ENCODE measurements around the gene HOXC6. TPM values are rescaled to one million over a fixed set of nuclear protein-coding genes. Genes with fewer than 3 reads are reported as not detected.

Gene HOXC6
- total RNA-seq, 2 donors from 2014 or later = 23.5 to 31.1 TPM

DNA sequence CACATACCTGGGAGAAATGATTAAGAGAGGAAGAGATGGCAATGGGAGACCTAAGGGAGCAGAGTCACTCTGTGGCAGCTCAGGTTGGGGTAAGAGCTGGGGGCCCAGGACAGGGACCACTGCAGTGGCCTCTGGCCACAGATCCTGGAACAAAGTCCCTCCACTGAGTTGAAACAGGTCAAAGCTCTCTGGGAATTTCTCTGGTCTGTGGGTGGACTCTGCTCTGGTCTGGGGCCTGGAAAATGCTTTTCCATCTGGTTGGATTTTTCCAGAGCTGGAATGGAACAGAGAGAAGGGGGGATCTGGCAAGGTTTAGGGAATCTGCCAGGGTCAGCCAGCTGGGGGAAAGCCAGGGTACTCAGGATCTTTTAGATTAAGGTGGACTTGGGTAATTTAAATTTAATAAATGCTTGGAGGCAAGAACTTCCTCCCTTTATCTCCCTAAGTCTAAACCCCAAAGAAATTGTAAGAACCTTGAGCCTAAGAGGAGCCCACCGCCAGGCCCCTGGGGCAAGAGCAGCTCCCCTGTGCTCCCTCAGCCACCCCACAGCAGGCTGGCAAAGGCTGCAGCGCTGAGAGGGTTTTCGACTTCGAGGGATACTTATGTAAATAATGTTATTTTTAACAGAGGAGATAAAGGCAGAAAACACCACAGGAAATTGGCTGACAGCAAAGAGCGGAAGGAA is 39.6 kb upstream of the HOXC6 start:
- intact Hi-C loops (cut with DNase I) = loop anchor here in 1 of 2 donors (10.0 kb wide), 1 partner anchor 386 kb away; no protein-coding TSS in a partner anchor
- DNase-seq (ENCODE audit: low spot score) = no peak

DNA sequence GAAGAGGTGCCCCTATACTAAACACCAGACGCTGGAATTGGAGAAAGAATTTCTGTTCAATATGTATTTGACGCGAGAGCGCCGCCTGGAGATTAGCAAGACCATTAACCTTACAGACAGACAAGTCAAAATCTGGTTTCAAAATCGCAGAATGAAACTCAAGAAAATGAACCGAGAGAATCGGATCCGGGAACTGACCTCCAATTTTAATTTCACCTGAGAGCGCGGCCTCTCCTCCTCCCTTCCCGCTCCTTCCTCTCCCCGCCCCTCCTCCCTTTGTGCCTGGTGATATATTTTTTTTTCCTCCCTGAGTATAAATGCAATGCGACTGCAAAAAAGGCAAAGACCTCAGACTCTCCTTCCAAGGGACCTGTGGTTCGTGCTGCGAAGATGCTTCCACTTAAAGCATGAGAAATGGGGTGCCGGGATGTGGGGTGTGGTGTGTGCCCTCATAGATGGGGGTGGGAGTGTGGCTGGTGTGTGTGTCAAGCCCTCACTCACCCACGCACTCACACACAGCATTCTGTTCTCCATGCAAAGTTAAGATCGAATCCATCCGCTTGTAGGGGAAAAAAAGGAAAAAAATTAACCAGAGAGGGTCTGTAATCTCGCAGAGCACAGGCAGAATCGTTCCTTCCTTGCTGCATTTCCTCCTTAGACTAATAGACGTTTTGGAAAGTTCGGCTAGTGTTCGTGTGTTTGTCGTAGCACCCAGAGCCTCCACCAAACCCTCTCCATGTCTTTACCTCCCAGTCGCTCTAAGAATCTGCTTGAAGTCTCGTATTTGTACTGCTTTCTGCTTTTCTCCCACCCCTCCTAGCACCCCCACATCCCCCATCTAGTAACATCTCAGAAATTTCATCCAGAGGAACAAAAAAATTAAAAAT is 38.8 kb upstream of the HOXC6 start:
- intact Hi-C loops (cut with DNase I) = loop anchor here in 1 of 2 donors (5.0 to 10.0 kb wide), 2 partner anchors 38 to 385 kb away; partner anchors contain the start of gene HOXC6
- no peak for DNase-seq (ENCODE audit: low spot score)

DNA sequence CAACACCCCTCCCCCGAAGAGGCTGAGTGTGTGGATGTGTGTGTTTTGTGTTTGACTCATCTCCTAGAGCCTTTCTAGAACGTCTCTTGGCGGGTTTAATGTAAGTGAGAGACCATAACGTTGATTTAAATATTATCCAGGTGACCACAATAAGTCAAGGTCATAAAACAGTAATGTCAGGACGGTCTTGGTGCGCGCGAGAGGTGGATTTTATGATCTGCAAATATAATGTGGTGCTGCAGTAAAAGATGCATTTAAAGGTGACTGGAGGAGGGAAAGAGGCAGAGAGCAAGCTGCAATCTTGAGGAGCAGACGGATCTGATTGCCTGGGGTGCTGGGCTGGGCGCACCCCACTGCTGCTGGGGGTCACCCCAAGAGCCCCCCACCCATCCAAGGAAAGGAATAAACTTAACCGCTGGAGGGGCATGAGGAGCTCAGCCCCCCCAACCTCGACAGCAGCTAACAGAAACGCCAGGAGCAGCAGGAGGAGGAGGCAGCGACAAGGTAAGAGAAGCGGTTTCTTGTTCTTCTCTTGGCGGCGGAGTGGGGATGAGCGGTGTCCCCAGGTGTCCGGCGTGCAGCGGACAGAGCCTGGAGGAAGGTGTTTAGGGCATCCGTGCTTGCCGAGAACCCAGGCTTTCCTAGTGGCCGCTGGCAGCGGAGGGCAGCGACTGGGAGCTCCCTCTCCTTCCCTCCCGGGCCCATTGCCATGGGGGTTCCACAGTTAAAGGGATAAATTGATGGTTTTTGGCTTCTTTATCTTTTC is 37.7 kb upstream of the HOXC6 start:
- intact Hi-C loops (cut with DNase I) = loop anchor here in 1 of 2 donors (5.0 kb wide), 1 partner anchor 37 kb away; the partner anchor contains the start of gene HOXC6
- no peak for DNase-seq (ENCODE audit: low spot score)

DNA sequence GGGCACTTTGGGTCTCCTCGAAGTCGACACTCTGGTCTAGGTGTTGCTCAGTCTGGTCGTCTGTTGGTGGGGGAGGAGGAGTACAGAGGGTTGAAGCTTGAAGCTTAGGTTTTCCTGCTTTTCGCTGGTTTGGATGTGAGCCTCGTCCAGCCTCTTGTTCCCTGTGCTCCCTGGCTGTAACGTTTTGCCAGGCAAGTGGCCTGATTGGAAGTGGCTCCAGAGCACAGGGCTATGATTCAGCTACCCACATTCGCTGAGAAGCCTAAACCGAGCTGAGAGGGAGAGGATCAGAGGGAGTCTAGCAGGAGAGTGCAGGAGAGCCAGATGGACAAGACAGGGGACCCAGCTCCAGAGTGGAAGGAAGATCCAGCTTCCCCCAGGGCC is 37.2 kb upstream of the HOXC6 start:
- intact Hi-C loops (cut with DNase I) = loop anchor here in 1 of 2 donors (5.0 kb wide), 1 partner anchor 36 kb away; the partner anchor contains the start of gene HOXC6
- DNase-seq (ENCODE audit: low spot score) = peak; percentile 91

DNA sequence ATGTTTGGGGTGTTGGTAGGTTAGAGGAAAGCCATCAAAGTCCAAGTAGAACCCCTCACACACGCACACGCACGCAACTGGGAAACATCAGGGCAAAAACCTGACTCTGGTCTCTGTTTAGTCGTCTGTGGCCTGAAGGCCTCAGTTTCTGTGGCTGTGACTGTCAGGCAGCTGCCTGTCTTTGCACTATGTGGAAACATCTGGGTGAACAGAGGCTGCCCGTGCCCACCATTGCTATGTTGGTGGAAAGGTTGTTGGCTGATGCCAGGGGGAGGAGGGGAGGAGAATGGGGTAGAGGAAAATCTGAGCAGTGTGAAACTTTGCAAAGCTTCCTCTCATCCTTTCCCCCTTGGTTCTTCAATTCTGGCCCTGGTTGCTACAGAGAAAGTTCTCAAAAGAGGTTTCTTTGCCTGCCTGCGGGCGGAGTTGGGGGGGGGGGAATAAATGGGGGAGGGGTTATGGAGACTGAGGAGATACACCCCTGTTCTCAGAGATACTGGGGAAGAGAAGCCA is 35.8 kb upstream of the HOXC6 start:
- intact Hi-C loops (cut with DNase I) = loop anchor here in 1 of 2 donors (5.0 kb wide), 1 partner anchor 35 kb away; the partner anchor contains the start of gene HOXC6
- no peak for DNase-seq (ENCODE audit: low spot score)

DNA sequence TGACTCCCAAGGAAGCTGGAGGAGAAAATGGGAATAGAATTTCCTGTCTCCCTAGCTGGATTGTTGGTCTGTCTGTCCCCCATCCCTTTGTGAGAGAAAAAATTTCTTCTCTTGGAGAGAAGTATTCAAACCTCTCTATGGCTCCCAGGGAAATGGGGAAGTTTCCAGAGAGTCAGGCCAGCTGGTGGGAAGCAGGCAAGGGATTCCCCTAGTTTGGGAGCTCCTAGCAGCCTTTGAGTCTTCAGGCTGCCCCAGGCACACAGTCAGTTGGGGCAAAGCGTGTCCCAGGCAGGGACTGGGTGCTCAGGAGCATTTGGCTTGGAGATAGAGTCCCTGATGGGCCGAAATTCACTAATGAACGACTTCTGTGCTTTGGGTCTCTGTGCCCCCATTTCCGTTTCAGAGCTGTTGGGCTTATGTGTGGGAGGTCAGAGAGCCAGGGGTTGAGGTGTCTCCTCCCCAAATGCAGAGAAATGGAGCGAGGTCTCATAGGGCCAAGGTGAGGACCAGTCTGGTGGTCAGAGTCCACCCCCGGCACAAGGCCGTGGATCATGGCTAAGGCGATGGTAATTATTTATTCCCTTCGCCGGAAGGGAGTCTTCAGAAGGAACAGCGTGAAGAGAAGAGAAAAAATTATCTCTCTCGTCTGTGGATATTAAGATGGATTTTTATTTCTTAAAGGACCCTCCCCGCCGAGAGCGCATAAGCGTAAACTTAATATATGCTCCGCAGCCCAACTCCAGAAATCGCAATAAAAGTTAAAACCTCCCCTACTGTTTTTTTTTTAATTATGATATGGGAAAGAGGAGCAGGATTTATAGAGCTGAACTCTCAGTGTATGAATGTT is 34.9 kb upstream of the HOXC6 start:
- intact Hi-C loops (cut with DNase I) = loop anchor here in 1 of 2 donors (5.0 kb wide), 1 partner anchor 34 kb away; the partner anchor contains the start of gene HOXC6
- no peak for DNase-seq (ENCODE audit: low spot score)

DNA sequence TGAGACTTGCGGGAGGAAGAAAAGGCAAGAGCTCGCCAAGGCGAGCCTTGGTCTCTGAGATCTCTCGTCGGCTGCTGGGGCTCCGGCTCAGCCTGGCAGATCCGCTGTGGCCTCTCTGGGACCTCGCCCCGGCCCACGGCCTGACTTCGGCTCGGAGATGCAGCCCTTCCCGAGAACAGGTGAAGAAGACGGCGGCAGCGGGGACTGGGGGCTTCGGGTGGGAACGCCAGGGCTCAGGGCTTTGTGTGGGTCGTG is 34.3 kb upstream of the HOXC6 start:
- intact Hi-C loops (cut with DNase I) = loop anchor here in 1 of 2 donors (5.0 kb wide), 1 partner anchor 33 kb away; the partner anchor contains the start of gene HOXC6

DNA sequence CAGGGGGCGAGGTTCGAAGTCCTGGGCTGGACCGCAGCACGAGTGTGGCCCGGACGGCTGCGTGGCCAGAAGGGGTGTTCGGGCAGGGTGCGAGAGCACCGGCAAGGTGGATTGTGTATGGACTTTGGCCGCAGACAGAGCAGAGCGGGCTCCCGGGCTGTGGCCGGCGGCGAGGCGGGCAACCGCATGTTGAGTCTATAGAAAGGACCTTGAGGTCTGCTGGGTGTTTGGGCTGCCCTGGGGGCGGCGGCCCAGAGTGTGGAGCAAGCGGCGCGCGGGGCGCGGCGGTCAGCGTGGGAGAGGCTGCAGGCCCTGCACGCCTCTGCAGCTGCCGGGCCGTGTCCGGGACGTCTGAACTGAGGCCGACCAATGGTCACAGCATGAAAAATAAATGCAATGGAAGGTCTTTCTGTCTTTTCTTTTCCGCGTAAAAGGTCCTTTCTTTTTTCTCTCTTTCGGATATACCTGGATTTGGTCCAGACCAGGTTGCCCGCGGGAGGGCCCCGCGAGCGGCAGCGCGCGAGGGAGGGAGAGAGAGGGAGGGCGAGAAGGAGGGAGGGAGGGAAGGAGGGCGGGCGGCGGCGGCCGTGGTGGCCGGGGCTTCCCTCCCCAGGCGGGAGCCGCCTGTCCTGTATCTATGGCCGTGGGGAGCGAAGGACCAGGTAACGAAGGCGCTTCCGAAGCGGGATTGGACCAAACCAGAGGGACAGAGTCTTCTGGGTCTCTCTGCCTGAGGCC is 33.8 kb upstream of the HOXC6 start:
- DNase-seq (ENCODE audit: low spot score) = no peak
- intact Hi-C loops (cut with DNase I) = loop anchor here in 1 of 2 donors (5.0 kb wide), 1 partner anchor 33 kb away; the partner anchor contains the start of gene HOXC6

More for the DNA sequence above, 34.3 kb upstream of the HOXC6 start:
- DNase-seq (ENCODE audit: low spot score) = no peak

DNA sequence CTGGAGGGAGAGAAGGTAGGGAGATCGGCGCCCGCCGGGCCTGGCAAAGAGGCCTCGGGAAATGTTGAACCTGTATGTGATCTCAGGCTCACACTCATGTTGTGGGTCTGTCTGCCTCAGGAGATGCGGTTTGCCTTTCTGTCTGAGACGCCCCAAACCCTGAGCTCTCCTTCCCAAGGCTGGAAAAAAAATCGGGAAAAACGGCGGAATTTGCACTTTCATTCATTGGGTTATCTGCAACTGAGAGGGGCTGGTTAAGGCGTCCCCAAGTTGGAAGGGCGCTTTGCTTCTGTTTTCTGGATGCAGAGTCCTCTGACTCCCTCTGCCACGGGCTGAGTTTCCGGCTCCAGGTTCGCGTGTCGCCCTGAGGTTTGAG is 33.2 kb upstream of the HOXC6 start:
- no peak for DNase-seq (ENCODE audit: low spot score)
- intact Hi-C loops (cut with DNase I) = no loop called here

DNA sequence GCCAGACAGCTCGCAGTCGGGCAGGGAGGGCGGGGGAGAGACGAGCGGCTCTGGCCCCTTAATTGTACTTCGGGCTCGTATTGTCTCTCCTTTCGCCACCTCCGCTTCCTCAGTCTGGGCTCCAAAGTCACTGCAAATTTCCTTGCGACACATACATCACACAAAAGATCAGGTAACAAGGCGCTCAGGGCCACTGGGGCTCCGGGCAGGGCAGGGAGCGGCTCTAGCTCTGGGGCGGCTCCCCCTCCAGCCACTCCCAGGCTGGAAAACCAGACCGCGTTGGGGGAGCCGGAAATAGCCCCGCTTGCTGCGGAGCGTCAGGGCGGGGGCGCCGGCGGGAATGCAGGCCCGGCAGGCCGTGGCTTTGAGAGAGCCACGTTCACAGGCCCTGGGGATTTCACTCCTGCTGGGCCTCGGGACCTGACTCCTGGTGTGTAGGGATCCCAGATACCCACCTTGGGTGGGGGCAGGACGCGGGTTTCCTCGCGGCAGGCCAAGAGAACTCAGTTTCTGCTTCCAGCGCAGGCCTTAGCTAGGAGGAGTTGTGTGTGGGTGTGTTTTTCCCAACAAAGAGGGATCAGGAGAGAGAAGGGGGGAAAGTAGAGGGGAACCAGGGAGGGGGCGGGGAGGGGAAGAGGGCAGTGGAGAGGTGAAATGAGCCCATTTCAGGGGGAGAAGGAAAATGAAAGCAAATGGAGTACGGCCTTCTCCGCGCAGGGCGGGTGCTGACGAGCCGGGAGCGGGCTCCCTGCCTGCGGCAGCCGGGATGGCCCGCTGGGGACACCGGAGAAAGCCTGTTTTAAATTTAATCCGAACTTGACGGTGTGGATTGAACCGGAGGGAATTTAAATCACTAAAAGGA is 32.6 kb upstream of the HOXC6 start:
- intact Hi-C loops (cut with DNase I) = no loop called here
- DNase-seq (ENCODE audit: low spot score) = peak; percentile 93

DNA sequence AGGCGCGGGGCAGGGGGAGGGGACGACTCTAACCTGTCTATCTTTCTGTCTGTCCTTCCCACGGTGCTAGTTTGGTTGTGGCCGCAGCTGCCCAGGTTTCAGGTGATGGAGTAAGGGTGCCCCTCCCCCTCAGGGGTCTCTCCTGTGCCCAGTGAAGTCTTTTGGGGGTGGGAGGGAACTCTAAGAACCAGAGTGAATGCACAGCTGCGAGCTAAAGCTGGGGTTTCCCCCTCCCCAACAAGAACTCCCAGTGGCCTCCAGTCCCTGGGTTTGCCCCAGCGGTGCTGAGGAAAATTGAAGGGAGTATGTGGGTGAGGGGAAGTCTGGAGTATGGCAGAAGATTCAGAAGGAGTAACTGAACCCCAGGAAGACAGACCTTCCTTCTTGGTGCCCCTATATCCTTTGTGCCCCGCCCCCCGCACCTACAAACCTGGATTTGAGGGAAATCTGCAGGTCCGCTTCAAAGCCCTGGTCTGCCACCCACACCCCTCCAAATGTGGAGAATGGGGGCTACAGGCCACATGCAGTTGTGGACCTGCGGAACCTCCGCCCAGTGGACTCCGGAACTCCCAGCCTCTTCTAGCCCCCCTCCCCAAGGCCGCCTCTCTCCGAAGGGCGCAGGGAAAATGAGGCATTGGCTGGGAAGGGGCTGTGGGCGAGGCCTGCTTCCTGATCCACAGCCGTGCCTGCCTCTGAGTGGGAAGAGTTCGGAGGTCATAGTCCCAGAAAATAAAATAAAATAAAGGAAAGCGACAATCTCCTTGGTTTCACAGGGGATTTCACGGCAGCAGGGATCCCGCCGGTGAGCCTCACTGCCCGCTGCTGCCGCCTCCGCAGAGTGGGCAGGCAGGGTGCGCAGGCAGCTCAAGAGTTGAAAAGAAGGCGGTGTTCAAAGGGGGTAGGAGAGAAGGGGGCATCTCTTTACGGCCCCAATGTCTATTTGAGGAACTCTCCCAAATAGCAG is 31.7 kb upstream of the HOXC6 start:
- DNase-seq (ENCODE audit: low spot score) = no peak
- intact Hi-C loops (cut with DNase I) = no loop called here

DNA sequence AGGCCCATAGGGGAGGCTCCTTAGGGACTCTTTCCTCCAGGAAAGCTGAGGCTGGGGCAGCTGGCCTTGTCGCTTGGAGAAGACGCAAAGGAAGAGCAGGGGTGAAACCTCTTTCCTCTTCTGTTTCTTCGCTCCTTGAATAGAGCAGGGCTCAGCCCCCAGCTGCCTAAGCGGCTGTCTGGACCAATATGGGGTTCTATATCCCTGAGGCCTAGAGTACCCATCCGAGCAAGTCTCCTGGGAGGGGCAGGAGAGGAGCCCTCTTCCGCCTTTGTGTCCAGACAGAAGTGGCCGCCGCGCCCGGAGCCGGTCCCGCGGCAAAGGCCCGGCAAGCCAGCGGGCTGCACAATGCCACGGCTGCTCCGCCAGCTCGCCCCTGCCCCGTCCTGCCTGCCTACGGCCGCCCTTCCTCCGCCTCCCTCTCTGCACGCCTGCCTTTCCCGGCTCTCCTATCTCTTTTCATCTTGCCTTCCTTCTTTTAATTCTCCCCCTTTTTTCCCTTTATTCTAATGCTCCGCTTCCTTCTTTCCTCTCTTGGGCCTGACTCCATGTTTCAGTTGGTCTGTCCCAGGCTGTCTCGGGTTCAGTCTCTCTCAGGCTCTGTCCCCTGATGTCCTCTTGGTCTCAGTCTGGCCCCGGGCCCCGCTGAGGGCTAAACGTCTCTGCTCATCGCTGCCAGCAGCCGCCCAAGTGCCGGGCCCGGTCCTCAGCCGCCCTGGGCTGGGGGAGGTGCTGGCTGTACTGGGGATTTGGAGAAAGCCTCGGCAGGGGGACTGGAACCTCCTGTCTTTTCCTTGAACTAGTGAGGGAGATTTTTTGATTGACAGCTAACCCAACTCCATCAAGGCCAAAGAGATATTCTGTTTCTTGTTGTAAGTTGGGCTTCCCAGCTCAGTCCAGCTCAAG is 30.8 kb upstream of the HOXC6 start:
- intact Hi-C loops (cut with DNase I) = no loop called here
- no peak for DNase-seq (ENCODE audit: low spot score)

DNA sequence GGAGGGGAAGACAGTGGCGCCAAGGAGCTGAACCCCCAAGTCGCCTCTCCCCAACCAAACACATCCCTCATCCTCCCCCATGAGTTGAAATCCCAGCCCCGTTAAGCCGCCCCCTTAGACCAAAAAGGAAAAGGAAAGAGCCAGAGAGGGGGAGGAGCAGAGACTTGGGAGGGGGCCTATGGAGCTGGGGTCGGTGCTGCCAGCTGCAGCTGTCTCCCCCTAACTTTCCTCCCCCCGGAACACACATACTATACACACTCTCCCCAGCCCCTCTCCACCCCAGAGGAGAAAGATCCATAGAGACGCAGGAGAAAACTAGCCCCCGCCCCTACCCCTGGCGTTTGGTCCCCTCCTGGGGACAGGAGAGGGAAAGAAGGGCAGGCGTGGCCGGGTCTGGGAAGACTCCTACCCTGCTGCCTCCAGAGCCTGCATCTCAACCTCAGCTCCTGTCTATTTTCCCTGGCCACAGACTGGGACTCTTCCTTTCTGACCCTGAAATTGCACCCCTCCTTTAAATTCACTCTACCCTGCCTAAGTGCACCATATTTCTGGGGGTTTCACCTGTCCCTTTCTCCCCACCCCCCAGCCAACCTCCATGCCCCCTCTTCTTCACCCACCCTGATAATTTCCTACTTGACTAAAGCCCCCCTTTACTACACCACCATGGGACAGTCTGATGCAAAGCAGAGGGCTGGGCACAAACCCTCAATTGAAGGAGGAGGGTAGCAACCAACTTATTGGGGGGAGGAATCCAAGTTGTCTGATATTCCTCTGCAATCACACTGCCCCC is 29.9 kb upstream of the HOXC6 start:
- intact Hi-C loops (cut with DNase I) = no loop called here
- no peak for DNase-seq (ENCODE audit: low spot score)

DNA sequence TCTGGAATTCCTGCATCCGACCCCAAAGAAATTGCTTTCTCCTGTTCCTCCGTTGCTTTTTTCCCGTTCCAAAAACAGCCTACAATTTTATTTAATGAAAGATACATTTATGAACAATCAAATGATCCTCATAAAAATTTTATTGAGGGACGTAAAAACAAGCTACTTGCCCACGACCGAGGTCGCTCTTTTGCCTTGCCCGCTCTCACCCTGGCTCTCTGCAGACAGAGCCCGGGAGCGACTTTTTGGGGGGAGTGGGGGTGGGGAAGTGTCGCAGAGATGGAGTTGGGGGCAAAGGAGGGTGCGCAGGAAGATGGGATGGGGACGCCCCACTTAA is 29.4 kb upstream of the HOXC6 start:
- intact Hi-C loops (cut with DNase I) = no loop called here
- DNase-seq (ENCODE audit: low spot score) = no peak

Measured in posterior vena cava (tissue), 2 donors.